ENCODE data around the gene BCL10. TPM values are rescaled to one million over a fixed set of nuclear protein-coding genes. Genes with fewer than 3 reads are reported as not detected.

The BCL10 gene
- total RNA-seq, 1 donor from 2014 or later = 66.5 TPM

DNA sequence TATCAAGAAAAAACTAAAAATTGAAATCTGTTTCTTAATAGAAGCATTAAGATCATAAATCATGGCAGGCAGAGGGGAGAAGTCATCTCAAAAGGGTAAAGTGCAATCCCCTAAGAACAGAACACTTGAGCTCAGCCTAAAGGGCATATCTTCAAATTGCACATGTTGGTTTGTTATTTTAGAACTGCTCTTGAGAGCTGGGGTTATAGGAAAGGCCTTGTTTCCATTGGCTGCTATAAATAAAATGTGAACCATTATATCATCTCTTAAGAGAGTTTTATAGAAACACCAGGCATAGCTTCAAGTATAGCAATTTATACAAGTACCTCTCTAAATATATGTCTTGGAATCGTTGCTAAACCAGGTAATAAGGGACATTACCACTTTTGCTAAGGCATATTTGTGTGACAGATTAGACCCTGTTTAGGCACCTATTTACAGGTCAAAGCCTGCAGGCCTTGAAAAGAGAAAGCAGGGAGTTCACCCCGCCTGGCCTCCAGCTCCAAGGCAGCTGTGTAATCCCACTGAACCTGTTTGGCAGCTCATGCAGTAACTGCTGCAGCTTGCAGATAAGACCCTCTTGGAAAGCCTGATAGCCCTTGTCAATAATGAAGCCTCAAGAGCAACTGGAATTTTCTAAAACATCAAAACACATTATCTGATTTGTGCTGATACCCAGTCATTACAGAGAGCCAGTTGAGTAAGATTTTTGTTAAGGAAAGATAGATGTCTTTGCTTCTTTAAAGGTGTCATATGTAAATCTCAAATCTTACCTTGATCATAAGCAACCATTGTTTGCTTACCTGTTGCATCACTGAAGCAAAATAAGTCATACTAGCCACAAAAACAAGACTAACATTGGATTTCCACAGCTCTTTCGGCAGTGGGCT, 51.5 kb downstream of the BCL10 start:
- no peak for DNase-seq (ENCODE audit: extremely low read depth, low read depth, low spot score)

DNA sequence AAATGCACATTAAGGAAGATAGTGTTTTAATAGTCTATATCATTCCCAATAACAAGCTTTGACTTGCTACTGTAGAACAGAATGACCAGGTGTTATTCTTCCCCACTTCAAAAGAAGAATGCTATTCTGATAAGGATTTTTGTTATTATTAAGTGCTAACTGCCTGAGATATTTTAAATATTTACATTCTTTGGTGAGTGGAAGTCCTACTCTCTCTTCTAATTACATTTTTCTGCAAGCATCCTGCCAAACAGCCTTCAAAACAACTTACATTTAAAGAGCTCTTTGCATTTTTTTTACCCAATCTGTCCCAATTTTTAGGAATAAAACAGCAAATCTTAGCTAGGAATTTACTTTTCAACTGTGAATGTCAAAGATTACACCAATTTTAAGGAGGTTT, 52.1 kb downstream of the BCL10 start:
- no peak for DNase-seq (ENCODE audit: extremely low read depth, low read depth, low spot score)

DNA sequence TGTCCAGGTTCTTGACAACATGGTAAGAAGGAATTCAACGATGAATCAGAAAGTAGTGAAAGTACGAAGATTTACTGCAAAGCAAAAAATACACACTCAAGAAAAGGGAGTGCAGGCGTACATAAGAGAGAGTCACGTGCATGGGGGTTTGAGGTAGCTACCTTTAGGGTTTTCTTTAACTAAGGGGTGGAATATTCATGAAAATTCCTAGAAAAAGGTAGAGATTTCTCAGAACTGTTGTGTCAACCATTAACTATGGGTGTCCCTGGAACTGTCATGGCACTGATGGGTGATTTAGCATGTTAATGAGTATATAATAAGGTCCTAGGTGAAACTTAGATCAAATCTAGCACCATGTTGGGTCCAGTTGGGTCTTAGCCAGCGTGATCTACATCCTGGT, 53.1 kb downstream of the BCL10 start:
- DNase-seq (ENCODE audit: extremely low read depth, low read depth, low spot score) = no peak

DNA sequence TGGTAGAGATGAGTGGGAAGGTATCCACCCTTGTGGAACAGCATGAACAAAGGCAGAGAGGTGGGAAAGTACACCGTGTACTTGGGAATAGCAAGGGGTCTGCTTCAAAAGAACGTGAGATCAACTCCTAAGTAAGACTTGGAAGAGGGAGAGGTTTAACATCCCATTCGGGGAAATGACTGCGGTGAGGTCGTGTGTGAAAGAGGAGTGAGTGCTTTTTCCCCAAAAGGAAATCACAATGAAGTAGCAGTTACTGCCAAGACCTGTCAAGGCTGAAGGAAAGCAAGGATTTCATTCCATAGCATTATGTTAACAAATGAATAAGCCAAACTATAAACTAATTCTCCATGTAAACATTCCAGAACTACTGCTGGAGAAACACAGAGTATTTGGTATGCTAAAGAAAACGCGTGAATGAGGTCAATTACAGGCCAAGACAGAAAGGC, 55.7 kb downstream of the BCL10 start:
- DNase-seq (ENCODE audit: extremely low read depth, low read depth, low spot score) = no peak

DNA sequence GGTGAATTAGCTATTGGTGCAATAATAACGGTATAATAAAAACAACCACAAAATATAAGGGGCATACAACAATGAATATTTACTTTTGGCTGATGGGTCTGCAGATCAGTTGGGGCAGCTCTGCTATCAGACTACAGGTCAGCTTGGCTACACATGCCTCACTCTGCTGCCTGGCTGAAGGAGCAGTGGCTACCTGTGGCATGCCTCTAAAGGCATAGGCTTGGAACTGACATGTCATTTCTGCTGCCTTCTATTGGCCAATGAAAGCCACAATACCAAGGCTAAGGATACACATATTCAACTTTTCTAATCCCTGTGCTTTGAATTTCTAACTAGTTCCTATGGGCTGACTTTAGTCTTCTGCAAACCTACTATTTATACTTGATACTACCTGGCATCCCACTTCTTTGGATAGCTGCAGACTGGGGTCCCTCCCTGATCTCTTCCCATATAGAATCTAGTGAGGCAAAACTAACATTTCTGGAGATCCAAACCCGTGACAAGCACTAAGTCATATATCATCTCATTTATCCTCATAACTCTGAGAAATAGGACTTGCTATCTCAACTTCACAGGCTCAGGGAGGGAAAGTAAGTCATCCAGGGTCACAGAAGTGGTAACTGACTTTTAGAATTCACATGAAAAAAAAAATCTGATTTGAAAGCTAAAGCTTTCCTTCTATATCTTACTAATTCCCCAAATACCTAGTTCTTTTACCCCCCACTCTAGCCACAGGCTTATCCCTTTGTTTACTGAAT, 56.4 kb downstream of the BCL10 start:
- DNase-seq (ENCODE audit: extremely low read depth, low read depth, low spot score) = no peak

DNA sequence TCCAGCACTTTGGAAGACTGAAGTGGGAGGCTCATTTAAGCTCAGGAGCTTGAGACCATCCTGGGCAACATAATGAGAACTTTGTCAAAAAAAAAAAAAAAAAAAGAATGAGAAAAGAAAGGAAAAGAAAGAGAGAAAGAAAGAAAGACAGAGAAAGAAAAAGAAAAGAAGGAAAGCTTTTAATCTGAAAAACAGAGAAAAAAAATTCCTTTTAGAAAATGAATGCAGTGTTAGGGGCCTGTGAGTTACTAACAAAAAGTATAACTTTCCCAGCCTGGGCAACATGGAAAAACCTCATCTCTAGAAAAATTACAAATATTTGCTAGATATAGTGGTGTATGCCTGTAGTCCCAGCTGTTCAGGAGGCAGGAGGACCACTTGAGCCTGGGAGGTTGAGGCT, 59.7 kb downstream of the BCL10 start:
- no peak for DNase-seq (ENCODE audit: extremely low read depth, low read depth, low spot score)

Other genes starting within 250 kb of the BCL10 start
- gene MCOLN3, start 228.1 kb downstream of the BCL10 start, total RNA-seq = not detected in 2 replicates
- gene SYDE2, start 75.6 kb downstream of the BCL10 start, total RNA-seq = 0.82 and 1.5 TPM in 2 replicates
- 13.2 and 26.3 TPM in 2 replicates for gene C1orf52, start 17.0 kb downstream of the BCL10 start, total RNA-seq
- gene DDAH1, start 188.5 kb upstream of the BCL10 start, total RNA-seq = 55.1 and 56.1 TPM in 2 replicates